CD14-positive monocyte (primary cell): ENCODE results near the gene PTGIR. TPM values are rescaled to one million over a fixed set of nuclear protein-coding genes. Genes with fewer than 3 reads are reported as not detected.

Experiments
- DNase-seq, 3 donors: peaks; one replicate each; pipeline ENCODE4 v3.0.0-alpha.2; 2011 to 2022
- H2AFZ ChIP-seq: 2 replicates; pipeline ENCODE4 v1.6.0; 2012; ENCODE audit warnings: mild to moderate bottlenecking, low read depth, low read length, inconsistent platforms; ENCODE audit not compliant: insufficient read depth, poor library complexity, severe bottlenecking
- H3K27ac ChIP-seq, 2 donors: 1 replicate in 1 of 2; 2 replicates in 1 of 2; pipeline ENCODE4 v1.5.1; 2012 to 2013; ENCODE audit warnings: low read length in 2 of 2, control low read depth in 1 of 2, inconsistent platforms in 1 of 2, low read depth in 1 of 2, mild to moderate bottlenecking in 1 of 2
- H3K27me3 ChIP-seq, 2 donors: one replicate each; pipeline versions ENCODE4 v1.6.0 to v1.6.1; 2011 to 2013; ENCODE audit warnings: low read length in 2 of 2; ENCODE audit not compliant: control insufficient read depth in 2 of 2, insufficient read depth in 2 of 2
- H3K36me3 ChIP-seq, 2 donors: replicated peaks in 1 of 2; 1 replicate in 1 of 2; 2 replicates in 1 of 2; pipeline versions ENCODE4 v1.5.1 to v1.6.1; 2012 to 2013; ENCODE audit warnings: low read length in 2 of 2, control low read depth in 1 of 2, inconsistent platforms in 1 of 2, mild to moderate bottlenecking in 1 of 2; ENCODE audit not compliant: insufficient read depth in 2 of 2, control insufficient read depth in 1 of 2
- H3K4me1 ChIP-seq, 2 donors: 1 replicate in 1 of 2; 2 replicates in 1 of 2; pipeline versions ENCODE4 v1.5.1 to v1.6.1; 2012 to 2013; ENCODE audit warnings: low read length in 2 of 2, control low read depth in 1 of 2, inconsistent platforms in 1 of 2, mild to moderate bottlenecking in 1 of 2, moderate library complexity in 1 of 2; ENCODE audit not compliant: insufficient read depth in 2 of 2, control insufficient read depth in 1 of 2
- H3K4me2 ChIP-seq: replicated peaks from 2 replicates; pipeline ENCODE3; 2012; ENCODE audit warnings: low read length, moderate library complexity, mild to moderate bottlenecking; ENCODE audit not compliant: poor library complexity, severe bottlenecking; ENCODE audit errors: extremely low read depth
- H3K4me3 ChIP-seq, 3 experiments: fragments of 200-600 bp in 1 of 3; sonication (generic) in 1 of 3; replicated peaks in 1 of 3; 1 replicate in 2 of 3; 2 replicates in 1 of 3; pipeline ENCODE4 v1.5.1; 2011 to 2013; ENCODE audit warnings: low read length in 3 of 3, mild to moderate bottlenecking in 3 of 3, control low read depth in 2 of 3, low read depth in 2 of 3, inconsistent platforms in 1 of 3, moderate library complexity in 1 of 3
- H3K79me2 ChIP-seq: 2 replicates; pipeline ENCODE4 v1.6.0; 2012; ENCODE audit warnings: mild to moderate bottlenecking, control low read depth, inconsistent platforms, low read length, moderate library complexity; ENCODE audit not compliant: insufficient read depth
- H3K9ac ChIP-seq: 2 replicates; pipeline ENCODE4 v1.6.0; 2017; ENCODE audit warnings: low read length, mild to moderate bottlenecking; ENCODE audit not compliant: insufficient read depth, poor library complexity, severe bottlenecking
- H3K9me3 ChIP-seq, 2 donors: replicated peaks in 1 of 2; 1 replicate in 1 of 2; 2 replicates in 1 of 2; pipeline versions ENCODE4 v1.5.1 to v1.6.1; 2012 to 2013; ENCODE audit warnings: low read length in 2 of 2, control low read depth in 1 of 2; ENCODE audit not compliant: control insufficient read depth in 1 of 2, insufficient read depth in 1 of 2
- H4K20me1 ChIP-seq: 2 replicates; pipeline ENCODE4 v1.6.0; 2012; ENCODE audit warnings: mild to moderate bottlenecking, low read length, control low read depth, moderate library complexity; ENCODE audit not compliant: insufficient read depth
- H3K27ac Mint-ChIP-seq, 7 donors: one replicate each; pipeline ENCODE4 v1.8.0; 2020; ENCODE audit warnings: mild to moderate bottlenecking in 7 of 7, mixed read lengths in 7 of 7, moderate library complexity in 6 of 7, inconsistent platforms in 2 of 7
- H3K27me3 Mint-ChIP-seq, 3 donors: one replicate each; pipeline ENCODE4 v1.8.0; 2021 to 2022; ENCODE audit warnings: low read depth in 3 of 3, mild to moderate bottlenecking in 3 of 3, mixed read lengths in 3 of 3, moderate library complexity in 3 of 3, inconsistent platforms in 1 of 3
- H3K36me3 Mint-ChIP-seq, 2 donors: one replicate each; pipeline ENCODE4 v1.8.0; 2020; ENCODE audit warnings: mixed read lengths in 2 of 2, inconsistent platforms in 1 of 2, mild to moderate bottlenecking in 1 of 2
- H3K4me1 Mint-ChIP-seq: one replicate; pipeline ENCODE4 v1.8.0; 2020; ENCODE audit warnings: mild to moderate bottlenecking, mixed read lengths
- H3K4me3 Mint-ChIP-seq, 2 donors: one replicate each; pipeline ENCODE4 v1.8.0; 2020; ENCODE audit warnings: mild to moderate bottlenecking in 2 of 2, mixed read lengths in 2 of 2, moderate library complexity in 1 of 2
- H3K9me3 Mint-ChIP-seq, 7 donors: one replicate each; pipeline ENCODE4 v1.8.0; 2020 to 2022; ENCODE audit warnings: mixed read lengths in 7 of 7, mild to moderate bottlenecking in 6 of 7, moderate library complexity in 6 of 7, inconsistent platforms in 2 of 7
- WGBS: methylation state at CpG from one replicate; pipeline ENCODE4 v1.1.5; 2013; ENCODE audit warnings: missing lambda C conversion rate; ENCODE audit not compliant: insufficient coverage; 5-methylcytosine and 5-hydroxymethylcytosine counted together
- intact Hi-C, 2 donors: fragments of 100-400 bp; cut with micrococcal nuclease; formaldehyde crosslinking; loops; one replicate each; pipeline versions ENCODE4 v1.15.0 to v1.15.1; 2023
- polyA plus RNA-seq, 3 donors: library from polyadenylated mRNA; depleted of rRNA in 1 of 3; unstranded in 2 of 3; stranded (reverse) in 1 of 3; fragments of 300-500 nt in 2 of 3; fragments of >200 nt in 1 of 3; fragmentation: Illumina TruSeq in 2 of 3; gene quantifications; 1 replicate in 2 of 3; 2 replicates in 1 of 3; pipeline ENCODE4 v1.2.3, GENCODE V29; 2012 to 2021
- TF ChIP-seq, protein P1 (sequence below): fragments of 200-600 bp; IDR thresholded peaks from one replicate; pipeline ENCODE4 v1.8.0; 2022; ENCODE audit warnings: antibody characterized with exemption, mild to moderate bottlenecking

The PTGIR gene
- polyA plus RNA-seq, 3 donors: 12.8 to 51.2 (median 14.1) TPM

DNA sequence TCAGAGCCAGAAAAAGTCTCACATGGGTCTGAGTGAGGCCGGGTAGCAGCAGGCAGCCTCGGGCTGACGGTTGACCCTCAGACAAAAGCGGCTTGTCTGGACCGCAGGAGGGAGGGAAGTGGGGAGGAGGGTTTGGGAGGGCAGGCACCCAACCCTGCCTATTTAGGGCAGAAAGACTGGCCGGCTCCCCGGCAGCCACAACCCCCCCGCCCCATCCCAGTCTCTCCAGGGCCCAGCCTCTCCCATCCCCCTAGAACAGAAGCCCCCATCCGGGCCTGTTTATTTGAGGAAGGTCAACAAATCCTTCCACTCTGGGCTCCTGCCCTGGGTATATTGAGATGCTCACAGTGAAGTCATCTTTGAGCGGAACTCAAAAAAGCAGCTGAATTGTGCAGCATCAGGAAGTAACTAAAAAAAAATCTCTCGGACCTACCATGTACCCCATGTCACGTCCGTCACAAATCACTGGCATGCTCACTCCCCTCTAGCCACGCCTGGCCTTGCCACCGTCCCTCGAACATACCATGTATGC, 29.8 kb upstream of the PTGIR start:
- peaks cover 5 to 8% of the 10 kb centered on the region in 2 donors for H3K4me1 ChIP-seq
- H3K36me3 ChIP-seq: no peaks in the 10 kb centered on the region
- peaks cover 62 to 81% (median 70%) of the 10 kb centered on the region in 3 donors for H3K27me3 Mint-ChIP-seq
- H3K9ac ChIP-seq: no peak overlapping the region
- TF ChIP-seq, protein P1, sequence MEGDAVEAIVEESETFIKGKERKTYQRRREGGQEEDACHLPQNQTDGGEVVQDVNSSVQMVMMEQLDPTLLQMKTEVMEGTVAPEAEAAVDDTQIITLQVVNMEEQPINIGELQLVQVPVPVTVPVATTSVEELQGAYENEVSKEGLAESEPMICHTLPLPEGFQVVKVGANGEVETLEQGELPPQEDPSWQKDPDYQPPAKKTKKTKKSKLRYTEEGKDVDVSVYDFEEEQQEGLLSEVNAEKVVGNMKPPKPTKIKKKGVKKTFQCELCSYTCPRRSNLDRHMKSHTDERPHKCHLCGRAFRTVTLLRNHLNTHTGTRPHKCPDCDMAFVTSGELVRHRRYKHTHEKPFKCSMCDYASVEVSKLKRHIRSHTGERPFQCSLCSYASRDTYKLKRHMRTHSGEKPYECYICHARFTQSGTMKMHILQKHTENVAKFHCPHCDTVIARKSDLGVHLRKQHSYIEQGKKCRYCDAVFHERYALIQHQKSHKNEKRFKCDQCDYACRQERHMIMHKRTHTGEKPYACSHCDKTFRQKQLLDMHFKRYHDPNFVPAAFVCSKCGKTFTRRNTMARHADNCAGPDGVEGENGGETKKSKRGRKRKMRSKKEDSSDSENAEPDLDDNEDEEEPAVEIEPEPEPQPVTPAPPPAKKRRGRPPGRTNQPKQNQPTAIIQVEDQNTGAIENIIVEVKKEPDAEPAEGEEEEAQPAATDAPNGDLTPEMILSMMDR: no peak
- H3K4me3 ChIP-seq: no peak overlapping the region
- no peaks in the 10 kb centered on the region for H3K79me2 ChIP-seq
- intact Hi-C loops: no loop called here
- H4K20me1 ChIP-seq: no peaks in the 10 kb centered on the region
- H3K4me2 ChIP-seq: no peak overlapping the region
- no peaks in the 10 kb centered on the region for H3K9me3 ChIP-seq
- no peak overlapping the region for H2AFZ ChIP-seq
- no peak for DNase-seq
- peaks cover 1 to 3% of the 10 kb centered on the region in 2 donors for H3K36me3 Mint-ChIP-seq
- H3K4me1 Mint-ChIP-seq: peaks cover 5% of the 10 kb centered on the region
- H3K9me3 Mint-ChIP-seq: peaks cover 0 to 10% (median 8%) of the 10 kb centered on the region in 7 donors
- WGBS: 75% methylated on average over 8 of the region's 16 CpGs
- peak overlapping the region in 1 of 2 donors; percentile 65 for H3K4me3 Mint-ChIP-seq
- no peak overlapping the region for H3K27ac ChIP-seq
- peaks cover 26 to 46% of the 10 kb centered on the region in 2 donors for H3K27me3 ChIP-seq
- H3K27ac Mint-ChIP-seq: peak overlapping the region in 1 of 7 donors; percentile 57

DNA sequence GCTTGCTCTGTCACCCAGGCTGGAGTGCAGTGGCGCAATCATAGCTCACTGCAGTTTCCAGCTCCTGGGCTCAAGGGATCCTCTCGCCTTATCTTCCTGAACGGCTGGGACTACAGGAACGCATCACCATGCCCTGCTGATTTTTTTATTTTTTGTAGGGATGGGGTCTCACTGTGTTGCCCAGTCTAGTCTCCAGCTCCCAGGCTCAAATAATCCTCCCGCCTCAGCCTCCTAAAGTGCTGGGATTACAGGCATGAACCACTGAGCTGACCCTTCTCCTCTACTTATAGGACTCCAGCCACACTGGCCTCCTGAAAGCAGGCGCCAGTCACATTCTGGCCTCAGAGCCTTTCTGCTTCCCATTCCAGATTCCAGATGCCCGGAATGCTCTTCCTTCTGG, 25.6 kb upstream of the PTGIR start:
- H3K4me3 ChIP-seq: no peak overlapping the region
- peaks cover 53 to 80% (median 70%) of the 10 kb centered on the region in 3 donors for H3K27me3 Mint-ChIP-seq
- H4K20me1 ChIP-seq: no peaks in the 10 kb centered on the region
- peaks cover 9 to 12% of the 10 kb centered on the region in 2 donors for H3K4me1 ChIP-seq
- peaks cover 32 to 57% of the 10 kb centered on the region in 2 donors for H3K27me3 ChIP-seq
- no peaks in the 10 kb centered on the region for H3K36me3 ChIP-seq
- peaks cover 3 to 7% of the 10 kb centered on the region in 2 donors for H3K36me3 Mint-ChIP-seq
- intact Hi-C loops: no loop called here
- H3K9me3 ChIP-seq: peaks cover 3 to 6% of the 10 kb centered on the region in 2 donors
- no peak for DNase-seq
- peaks cover 11% of the 10 kb centered on the region for H3K4me1 Mint-ChIP-seq
- peak overlapping the region in 1 of 2 donors; percentile 89 for H3K4me3 Mint-ChIP-seq
- no peak overlapping the region for H2AFZ ChIP-seq
- WGBS: 95% methylated on average over 3 of the region's 7 CpGs
- H3K79me2 ChIP-seq: no peaks in the 10 kb centered on the region
- H3K27ac ChIP-seq: no peak overlapping the region
- H3K27ac Mint-ChIP-seq: no peak overlapping the region
- TF ChIP-seq, protein P1: no peak
- H3K4me2 ChIP-seq: no peak overlapping the region
- H3K9ac ChIP-seq: no peak overlapping the region
- H3K9me3 Mint-ChIP-seq: peaks cover 6 to 28% (median 23%) of the 10 kb centered on the region in 7 donors
